Measurements from ENCODE around the gene TNIK. TPM values are rescaled to one million over a fixed set of nuclear protein-coding genes. Genes with fewer than 3 reads are reported as not detected.

TNIK gene
- total RNA-seq, 1 experiment from 2014 or later, result 7.0 TPM

- DNase-seq, result no peak
- CTCF ChIA-PET, result no interaction called here
Observed at GRCh38 chr3:171028025-171028778, 432.0 kb downstream of the TNIK start.

GRCh38 chr3:171026597-171027293 is 433.5 kb downstream of the TNIK start, which contains the start of gene SLC2A2:
Gene SLC2A2, minus strand, starts transcription at chr3:171026720. Its CDS starts 50 bp downstream, at chr3:171026670.
- Histone ChIP-seq H3K79me2 (ENCODE audit: low read length) (no peaks in the 10 kb centered on the region), H3K9me3 (ENCODE audit: low read length) (no peaks in the 10 kb centered on the region), H3K4me3 (ENCODE audit: low read length) (no peak within 1 kb of the TSS), H3K27me3 (ENCODE audit: low read length) (no peaks in the 10 kb centered on the region), H3F3A (ENCODE audit: low read length, unreplicated experiment) (no peaks in the 10 kb centered on the region), H3K4me1 (ENCODE audit: insufficient read depth, low read length) (no peaks in the 10 kb centered on the region), H3K9me2 (replicated peaks; ENCODE audit: low read length) (no peaks in the 10 kb centered on the region), H3K4me2 (ENCODE audit: low read length) (no peak within 1 kb of the TSS), H2AFZ (ENCODE audit: low read length) (no peak within 1 kb of the TSS), H3K9ac (ENCODE audit: low read length) (no peak within 1 kb of the TSS), H4K20me1 (ENCODE audit: low read length) (no peaks in the 10 kb centered on the region), H3K27ac (ENCODE audit: low read length) (no peak within 1 kb of the TSS), H3K36me3 (ENCODE audit: low read depth, low read length) (no peaks in the 10 kb centered on the region)
- TF ChIP-seq EZH2phosphoT487 (IDR thresholded peaks at IDR 0.05; ENCODE audit: borderline replicate concordance, low read length), result no peak
- no peak for TF ChIP-seq EZH2 (IDR thresholded peaks at IDR 0.05; ENCODE audit: low read length, unreplicated experiment)
- TF ChIP-seq, protein P1, sequence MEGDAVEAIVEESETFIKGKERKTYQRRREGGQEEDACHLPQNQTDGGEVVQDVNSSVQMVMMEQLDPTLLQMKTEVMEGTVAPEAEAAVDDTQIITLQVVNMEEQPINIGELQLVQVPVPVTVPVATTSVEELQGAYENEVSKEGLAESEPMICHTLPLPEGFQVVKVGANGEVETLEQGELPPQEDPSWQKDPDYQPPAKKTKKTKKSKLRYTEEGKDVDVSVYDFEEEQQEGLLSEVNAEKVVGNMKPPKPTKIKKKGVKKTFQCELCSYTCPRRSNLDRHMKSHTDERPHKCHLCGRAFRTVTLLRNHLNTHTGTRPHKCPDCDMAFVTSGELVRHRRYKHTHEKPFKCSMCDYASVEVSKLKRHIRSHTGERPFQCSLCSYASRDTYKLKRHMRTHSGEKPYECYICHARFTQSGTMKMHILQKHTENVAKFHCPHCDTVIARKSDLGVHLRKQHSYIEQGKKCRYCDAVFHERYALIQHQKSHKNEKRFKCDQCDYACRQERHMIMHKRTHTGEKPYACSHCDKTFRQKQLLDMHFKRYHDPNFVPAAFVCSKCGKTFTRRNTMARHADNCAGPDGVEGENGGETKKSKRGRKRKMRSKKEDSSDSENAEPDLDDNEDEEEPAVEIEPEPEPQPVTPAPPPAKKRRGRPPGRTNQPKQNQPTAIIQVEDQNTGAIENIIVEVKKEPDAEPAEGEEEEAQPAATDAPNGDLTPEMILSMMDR (conservative IDR thresholded peaks at IDR 0.05; ENCODE audit: low read depth, low read length), result no peak
- DNase-seq (no peak), ATAC-seq (no peak)
- POLR2A ChIA-PET (ENCODE audit: unreplicated experiment), result no interaction called here
- BruUV-seq (replicated peaks), result no TSS peak
- intact Hi-C loops (cut with micrococcal nuclease), result no loop called here
- CTCF ChIA-PET, result no interaction called here

More at GRCh38 chr3:171028025-171028778, 432.0 kb downstream of the TNIK start:
- no TSS peak for BruUV-seq (replicated peaks)
- H3K27me3 ChIP-seq (ENCODE audit: low read length), result no peaks in the 10 kb centered on the region
- H2AFZ ChIP-seq (ENCODE audit: low read length), result no peak overlapping the region
- ATAC-seq, result no peak
- H3K9ac ChIP-seq (ENCODE audit: low read length), result no peak overlapping the region
- POLR2A ChIA-PET (ENCODE audit: unreplicated experiment), result no interaction called here
- H4K20me1 ChIP-seq (ENCODE audit: low read length), result no peaks in the 10 kb centered on the region
- H3F3A ChIP-seq (ENCODE audit: low read length, unreplicated experiment), result no peaks in the 10 kb centered on the region
- H3K4me3 ChIP-seq (ENCODE audit: low read length), result no peak overlapping the region
- H3K79me2 ChIP-seq (ENCODE audit: low read length), result no peaks in the 10 kb centered on the region
- H3K4me2 ChIP-seq (ENCODE audit: low read length), result no peak overlapping the region
- H3K9me3 ChIP-seq (ENCODE audit: low read length), result no peaks in the 10 kb centered on the region
- H3K36me3 ChIP-seq (ENCODE audit: low read depth, low read length), result no peaks in the 10 kb centered on the region
- TF ChIP-seq EZH2phosphoT487 (IDR thresholded peaks at IDR 0.05; ENCODE audit: borderline replicate concordance, low read length), result no peak
- TF ChIP-seq, protein P1 (conservative IDR thresholded peaks at IDR 0.05; ENCODE audit: low read depth, low read length), result no peak
- no peaks in the 10 kb centered on the region for H3K9me2 ChIP-seq (replicated peaks; ENCODE audit: low read length)
- intact Hi-C loops (cut with micrococcal nuclease), result no loop called here
- no peak overlapping the region for H3K27ac ChIP-seq (ENCODE audit: low read length)
- H3K4me1 ChIP-seq (ENCODE audit: insufficient read depth, low read length), result no peaks in the 10 kb centered on the region

GRCh38 chr3:171023566-171023965 is 436.6 kb downstream of the TNIK start:
- DNase-seq (no peak), ATAC-seq (no peak)
- no peaks in the 10 kb centered on the region for H4K20me1 ChIP-seq (ENCODE audit: low read length)
- no peak overlapping the region for H2AFZ ChIP-seq (ENCODE audit: low read length)
- H3K27me3 ChIP-seq (ENCODE audit: low read length), result no peaks in the 10 kb centered on the region
- no peaks in the 10 kb centered on the region for H3F3A ChIP-seq (ENCODE audit: low read length, unreplicated experiment)
- no peak overlapping the region for H3K9ac ChIP-seq (ENCODE audit: low read length)
- no peak overlapping the region for H3K4me3 ChIP-seq (ENCODE audit: low read length)
- no peaks in the 10 kb centered on the region for H3K36me3 ChIP-seq (ENCODE audit: low read depth, low read length)
- ChIA-PET POLR2A (ENCODE audit: unreplicated experiment) (no interaction called here), CTCF (no interaction called here)
- no peak overlapping the region for H3K27ac ChIP-seq (ENCODE audit: low read length)
- intact Hi-C loops (cut with micrococcal nuclease), result no loop called here
- no TSS peak for BruUV-seq (replicated peaks)
- H3K4me1 ChIP-seq (ENCODE audit: insufficient read depth, low read length), result no peaks in the 10 kb centered on the region
- H3K4me2 ChIP-seq (ENCODE audit: low read length), result no peak overlapping the region
- H3K79me2 ChIP-seq (ENCODE audit: low read length), result no peaks in the 10 kb centered on the region
- TF ChIP-seq EZH2phosphoT487 (IDR thresholded peaks at IDR 0.05; ENCODE audit: borderline replicate concordance, low read length), result no peak
- TF ChIP-seq, protein P1 (conservative IDR thresholded peaks at IDR 0.05; ENCODE audit: low read depth, low read length), result no peak
- TF ChIP-seq EZH2 (IDR thresholded peaks at IDR 0.05; ENCODE audit: low read length, unreplicated experiment), result no peak
- H3K9me2 ChIP-seq (replicated peaks; ENCODE audit: low read length), result no peaks in the 10 kb centered on the region
- H3K9me3 ChIP-seq (ENCODE audit: low read length), result no peaks in the 10 kb centered on the region
